GM12878 (cell line): ENCODE measurements around the gene ZDHHC14. TPM values are rescaled to one million over a fixed set of nuclear protein-coding genes. Genes with fewer than 3 reads are reported as not detected.
A peak's percentile ranks its signal among the peaks of the same experiment; 100 is the strongest.

Source experiments
- ATAC-seq: fragments of 200-7000 bp; cut with Tn5 transposase; 3 replicates; pipeline ENCODE4 v1.9.1; 2020; ENCODE audit warnings: mild to moderate bottlenecking, moderate library complexity
- BruUV-seq: library from RNA; stranded (reverse); fragments of 400-500 nt; replicated peaks from 2 replicates; lab custom pipeline; 2021; lab: Mats Ljungman, UMichigan
- CTCF ChIA-PET: fragments of 300-600 bp; sonication (Branson Sonifier 250); formaldehyde crosslinking; extraction: SDS; loops from one replicate; lab custom pipeline; 2021; ENCODE audit warnings: inconsistent platforms; lab: Yijun Ruan, JAX
- POLR2A ChIA-PET: fragments of 350-600 bp; formaldehyde crosslinking; extraction: SDS; loops from one replicate; lab custom pipeline; 2021; ENCODE audit warnings: inconsistent platforms; lab: Charles Lee
- RAD21 ChIA-PET: fragments of 300-600 bp; sonication (Branson Sonifier 250); formaldehyde crosslinking; loops from one replicate; lab custom pipeline; 2023; ENCODE audit warnings: antibody characterized with exemption; ENCODE audit not compliant: unreplicated experiment; lab: Charles Lee
- SMC1A ChIA-PET: fragments of 300-600 bp; sonication (Branson Sonifier 250); formaldehyde crosslinking; loops from one replicate; lab custom pipeline; 2023; ENCODE audit not compliant: unreplicated experiment, uncharacterized antibody; lab: Charles Lee
- DNase-seq: peaks from one replicate; pipeline ENCODE4 v3.0.0-alpha.2; 2011; ENCODE audit warnings: low read depth, low spot score
- FAIRE-seq: peaks from 3 replicates; lab custom pipeline; 2011; peaks lifted over from hg19 to GRCh38; lab: Jason Lieb, UNC
- H2AFZ ChIP-seq: 2 replicates; pipeline ENCODE4 v1.6.0; 2011; ENCODE audit warnings: low read depth, low read length, control low read depth; ENCODE audit not compliant: control insufficient read depth
- H3K27ac ChIP-seq: 2 replicates; pipeline ENCODE4 v1.5.1; 2011; ENCODE audit warnings: control low read depth; ENCODE audit not compliant: control insufficient read depth, insufficient read depth
- H3K27me3 ChIP-seq, 2 experiments: replicated peaks in 1 of 2; 2 replicates each; pipeline versions ENCODE4 v1.6.0 to v1.6.1; 2011; ENCODE audit warnings: low read length in 1 of 2; ENCODE audit not compliant: control insufficient read depth in 2 of 2, insufficient read depth in 2 of 2
- H3K36me3 ChIP-seq, 2 experiments: 2 replicates each; pipeline ENCODE4 v1.5.1; 2011; ENCODE audit warnings: low read length in 1 of 2; ENCODE audit not compliant: control insufficient read depth in 2 of 2, insufficient read depth in 2 of 2
- H3K4me1 ChIP-seq: 2 replicates; pipeline ENCODE4 v1.6.1; 2011; ENCODE audit warnings: mild to moderate bottlenecking, low read length, moderate library complexity, mixed read lengths; ENCODE audit not compliant: control insufficient read depth, insufficient read depth
- H3K4me2 ChIP-seq: 2 replicates; pipeline ENCODE4 v1.6.0; 2011; ENCODE audit warnings: control low read depth; ENCODE audit not compliant: control insufficient read depth, insufficient read depth
- H3K4me3 ChIP-seq: fragments of 200-600 bp; sonication (generic); 2 replicates; pipeline ENCODE4 v1.5.1; 2016
- H3K79me2 ChIP-seq: 2 replicates; pipeline ENCODE4 v1.6.0; 2011; ENCODE audit warnings: low read length; ENCODE audit not compliant: control insufficient read depth, insufficient read depth
- H3K9ac ChIP-seq: 2 replicates; pipeline ENCODE4 v1.8.0; 2011; ENCODE audit warnings: low read length, control low read depth, mixed read lengths; ENCODE audit not compliant: control insufficient read depth, insufficient read depth
- H3K9me3 ChIP-seq: replicated peaks from 3 replicates; pipeline ENCODE4 v1.5.1; 2011; ENCODE audit warnings: mild to moderate bottlenecking, low read length; ENCODE audit not compliant: control insufficient read depth, insufficient read depth
- H4K20me1 ChIP-seq: 2 replicates; pipeline ENCODE4 v1.6.0; 2011; ENCODE audit not compliant: control insufficient read depth, insufficient read depth
- ZBTB40 ChIP-seq: fragments of 450-650 bp; IDR thresholded peaks from 2 replicates; pipeline ENCODE4 v1.6.1; 2016; ENCODE audit warnings: mild to moderate bottlenecking, moderate library complexity, borderline replicate concordance
- ZNF24 ChIP-seq: fragments of 450-650 bp; IDR thresholded peaks from 2 replicates; pipeline ENCODE4 v1.6.1; 2017; ENCODE audit warnings: antibody characterized with exemption, mild to moderate bottlenecking
- WGBS: methylation state at CpG from one replicate; pipeline ENCODE4 v1.1.6; 2016; ENCODE audit warnings: low lambda C conversion rate; ENCODE audit not compliant: insufficient replicate concordance, insufficient coverage; ENCODE audit errors: missing lambda C conversion rate; 5-methylcytosine and 5-hydroxymethylcytosine counted together
- in situ Hi-C: fragments of 300-500 bp; cut with MboI; formaldehyde crosslinking; loops from 9 replicates; pipeline ENCODE4 v1.14.3; 2018; ENCODE audit warnings: mixed read lengths
- intact Hi-C: fragments of 100-400 bp; cut with micrococcal nuclease; formaldehyde crosslinking; loops from one replicate; pipeline ENCODE4 v1.14.2; 2022; ENCODE audit not compliant: unreplicated experiment
- polyA plus RNA-seq, 11 experiments: library from polyadenylated mRNA; depleted of rRNA in 4 of 11; unstranded in 6 of 11; stranded (reverse) in 5 of 11; fragments of >200 nt; fragmentation: Nextera tagmentation in 4 of 11; fragmentation: Illumina TruSeq in 1 of 11; extraction: Ambion mirVana in 4 of 11; extraction: Trizol in 1 of 11; gene quantifications; 1 replicate in 1 of 11; 2 replicates in 10 of 11; pipeline versions ENCODE4 v1.2.1 to v1.2.3, GENCODE V29; 2011 to 2016; ENCODE audit warnings: inconsistent platforms in 2 of 11, missing spikeins in 2 of 11, low read depth in 1 of 11
- total RNA-seq, 4 experiments: library from RNA; depleted of rRNA in 3 of 4; stranded (reverse); fragments of >200 nt in 3 of 4; fragmentation: Illumina TruSeq in 1 of 4; extraction: Trizol in 1 of 4; gene quantifications; 2 replicates each; pipeline versions ENCODE4 v1.2.1 to v1.2.3, GENCODE V29; 2013 to 2021

Gene ZDHHC14
- total and polyA plus RNA-seq, 10 of the 15 experiments (the other 5 are each of a cell fraction or from before 2014, with no cell fraction given): 0.15 to 16.0 (median 0.76) TPM; not detected in 1

GRCh38 chr6:157570104-157570503, 189.1 kb downstream of the ZDHHC14 start:
- CTCF ChIA-PET: interaction anchor here (0.6 to 4.0 kb wide), 15 partner anchors 8 to 255 kb away, joined by 3 to 42 read pairs (median 8); partner anchors contain the start of gene TMEM242
- ATAC-seq (peak; percentile 8; the same call in 1 of the 3 replicates), FAIRE-seq (no peak), DNase-seq (no peak)
- Histone ChIP-seq H3K9ac (no peak overlapping the region), H3K4me2 (peak overlapping the region; percentile 46), H3K27ac (peak overlapping the region; percentile 62), H4K20me1 (no peaks in the 10 kb centered on the region), H3K27me3 (no peaks in the 10 kb centered on the region), H3K9me3 (peaks cover 2% of the 10 kb centered on the region), H3K36me3 (no peaks in the 10 kb centered on the region), H2AFZ (no peak overlapping the region), H3K4me3 (peak overlapping the region; percentile 21; the same call in 1 of the 2 replicates)
- no TSS peak for BruUV-seq
- WGBS: 73% methylated on average over 4 of the region's 4 CpGs
- intact Hi-C loops (loop anchor here (1.0 kb wide), 1 partner anchor 9 kb away; no protein-coding TSS in a partner anchor), in situ Hi-C loops (no loop called here)
- POLR2A ChIA-PET: interaction anchor here (1.0 to 3.3 kb wide), 9 partner anchors 8 to 247 kb away, joined by 3 to 30 read pairs (median 5); partner anchors contain the start of gene TMEM242
- TF ChIP-seq ZNF24 (no peak), ZBTB40 (0 out of 2 replicates have a peak, but pooled peaks have one; percentile 11)
- TF ChIP-seq, all 136 proteins: peak for 1
- Histone ChIP-seq H3K79me2 (no peaks in the 10 kb centered on the region), H3K4me1 (peaks cover 22% of the 10 kb centered on the region)
- ChIA-PET SMC1A (interaction anchor here (1.0 to 17.5 kb wide), 22 partner anchors 9 to 255 kb away, joined by 3 to 431 read pairs (median 5); partner anchors contain the start of gene TMEM242), RAD21 (interaction anchor here (0.6 to 5.2 kb wide), 14 partner anchors 10 to 339 kb away, joined by 3 to 121 read pairs (median 6); partner anchors contain the start of gene TMEM242)
